MM.1S (cell line): ENCODE results near the gene FCAMR.

ENCODE experiments used
- DNase-seq: peaks from one replicate; pipeline ENCODE4 v3.0.0-alpha.2; 2015
- H2AFZ ChIP-seq: fragments of 300-600 bp; sonication (generic); 2 replicates; pipeline ENCODE4 v1.6.0; 2016; ENCODE audit warnings: antibody characterized with exemption, low read length
- H3F3A ChIP-seq: fragments of 300-600 bp; sonication (generic); 2 replicates; pipeline ENCODE4 v1.6.1; 2016; ENCODE audit warnings: mild to moderate bottlenecking, antibody characterized with exemption, low read length, moderate library complexity, mixed read lengths; ENCODE audit not compliant: insufficient read depth
- H3K27ac ChIP-seq: fragments of 300-600 bp; sonication (generic); 2 replicates; pipeline ENCODE4 v1.5.1; 2016; ENCODE audit warnings: mild to moderate bottlenecking, low read length
- H3K27me3 ChIP-seq: fragments of 300-600 bp; sonication (generic); replicated peaks from 2 replicates; pipeline ENCODE4 v1.6.0; 2016; ENCODE audit warnings: low read length; ENCODE audit not compliant: insufficient read depth
- H3K36me3 ChIP-seq: fragments of 300-600 bp; sonication (generic); replicated peaks from 2 replicates; pipeline ENCODE4 v1.6.1; 2016; ENCODE audit warnings: mild to moderate bottlenecking, low read length, mixed read lengths; ENCODE audit not compliant: insufficient read depth
- H3K4me1 ChIP-seq: fragments of 300-600 bp; sonication (generic); 2 replicates; pipeline ENCODE4 v1.6.1; 2016; ENCODE audit warnings: low read length, mixed read lengths
- H3K4me2 ChIP-seq: fragments of 300-600 bp; sonication (generic); 2 replicates; pipeline ENCODE4 v1.6.0; 2016; ENCODE audit warnings: low read depth, low read length
- H3K4me3 ChIP-seq: fragments of 300-600 bp; sonication (generic); 2 replicates; pipeline ENCODE4 v1.5.1; 2016; ENCODE audit warnings: low read length, mixed read lengths
- H3K79me2 ChIP-seq: fragments of 300-600 bp; sonication (generic); 2 replicates; pipeline ENCODE4 v1.6.1; 2016; ENCODE audit warnings: mixed run types, low read length, mixed read lengths
- H3K9ac ChIP-seq: fragments of 300-600 bp; sonication (generic); 2 replicates; pipeline ENCODE4 v1.6.1; 2016; ENCODE audit warnings: low read length, mixed read lengths
- H3K9me2 ChIP-seq: fragments of 300-600 bp; sonication (generic); replicated peaks from 2 replicates; pipeline ENCODE4 v1.6.1; 2016; ENCODE audit warnings: mild to moderate bottlenecking, low read length, mixed read lengths; ENCODE audit not compliant: insufficient read depth
- H3K9me3 ChIP-seq: fragments of 300-600 bp; sonication (generic); replicated peaks from 2 replicates; pipeline ENCODE4 v1.6.1; 2016; ENCODE audit warnings: mild to moderate bottlenecking, low read length, mixed read lengths; ENCODE audit not compliant: insufficient read depth
- H4K20me1 ChIP-seq: fragments of 300-600 bp; sonication (generic); 2 replicates; pipeline ENCODE4 v1.6.1; 2016; ENCODE audit warnings: mild to moderate bottlenecking, low read length, moderate library complexity, mixed read lengths; ENCODE audit not compliant: insufficient read depth
- EZH2 ChIP-seq: fragments of 300-600 bp; sonication (generic); optimal IDR thresholded peaks from 2 replicates; pipeline ENCODE3; 2017; ENCODE audit warnings: low read depth, mild to moderate bottlenecking, antibody characterized with exemption, low read length, mixed read lengths
- EZH2phosphoT487 ChIP-seq: fragments of 300-600 bp; sonication (generic); IDR thresholded peaks from 2 replicates; pipeline ENCODE4 v1.6.1; 2018; ENCODE audit warnings: antibody characterized with exemption, low read length
- TF ChIP-seq, protein P1 (sequence below): fragments of 300-600 bp; sonication (generic); IDR thresholded peaks from 2 replicates; pipeline ENCODE4 v1.5.1; 2016; ENCODE audit warnings: antibody characterized with exemption, low read length, mixed read lengths

Gene FCAMR

DNA sequence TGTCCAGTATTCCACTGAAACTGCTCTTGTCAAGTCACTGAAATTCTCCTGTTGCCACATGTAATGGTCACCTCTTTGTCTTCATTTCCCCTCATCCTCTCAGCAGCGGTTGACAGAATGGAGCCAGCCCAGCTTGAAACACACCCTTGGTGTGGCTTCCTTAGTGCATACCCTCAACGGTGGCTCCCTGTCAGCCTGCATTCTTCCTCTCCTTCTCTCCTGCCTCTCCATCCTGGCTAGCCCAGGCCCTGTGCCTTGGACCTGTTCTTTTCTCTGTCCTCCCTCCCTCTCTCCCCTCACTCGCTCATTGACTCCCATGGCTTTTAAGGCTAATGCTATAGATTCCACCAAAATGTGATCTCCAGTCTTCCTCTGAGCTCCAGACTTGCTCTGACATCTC lies 52.2 kb downstream of the FCAMR start:
- no peaks in the 10 kb centered on the region for H3K27me3 ChIP-seq
- no peak overlapping the region for H3K9ac ChIP-seq
- H3K9me3 ChIP-seq, result no peaks in the 10 kb centered on the region
- H3K27ac ChIP-seq, result no peak overlapping the region
- H3K4me3 ChIP-seq, result no peak overlapping the region
- no peak overlapping the region for H2AFZ ChIP-seq
- H3K9me2 ChIP-seq, result no peaks in the 10 kb centered on the region
- peaks cover 75% of the 10 kb centered on the region for H3K79me2 ChIP-seq
- H3K36me3 ChIP-seq, result no peaks in the 10 kb centered on the region
- no peaks in the 10 kb centered on the region for H4K20me1 ChIP-seq
- TF ChIP-seq, protein P1, sequence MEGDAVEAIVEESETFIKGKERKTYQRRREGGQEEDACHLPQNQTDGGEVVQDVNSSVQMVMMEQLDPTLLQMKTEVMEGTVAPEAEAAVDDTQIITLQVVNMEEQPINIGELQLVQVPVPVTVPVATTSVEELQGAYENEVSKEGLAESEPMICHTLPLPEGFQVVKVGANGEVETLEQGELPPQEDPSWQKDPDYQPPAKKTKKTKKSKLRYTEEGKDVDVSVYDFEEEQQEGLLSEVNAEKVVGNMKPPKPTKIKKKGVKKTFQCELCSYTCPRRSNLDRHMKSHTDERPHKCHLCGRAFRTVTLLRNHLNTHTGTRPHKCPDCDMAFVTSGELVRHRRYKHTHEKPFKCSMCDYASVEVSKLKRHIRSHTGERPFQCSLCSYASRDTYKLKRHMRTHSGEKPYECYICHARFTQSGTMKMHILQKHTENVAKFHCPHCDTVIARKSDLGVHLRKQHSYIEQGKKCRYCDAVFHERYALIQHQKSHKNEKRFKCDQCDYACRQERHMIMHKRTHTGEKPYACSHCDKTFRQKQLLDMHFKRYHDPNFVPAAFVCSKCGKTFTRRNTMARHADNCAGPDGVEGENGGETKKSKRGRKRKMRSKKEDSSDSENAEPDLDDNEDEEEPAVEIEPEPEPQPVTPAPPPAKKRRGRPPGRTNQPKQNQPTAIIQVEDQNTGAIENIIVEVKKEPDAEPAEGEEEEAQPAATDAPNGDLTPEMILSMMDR, result no peak
- TF ChIP-seq EZH2 (no peak), EZH2phosphoT487 (no peak)
- H3F3A ChIP-seq, result peaks cover 22% of the 10 kb centered on the region
- DNase-seq, result no peak
- H3K4me2 ChIP-seq, result peak overlapping the region; percentile 10
- H3K4me1 ChIP-seq, result peaks cover 46% of the 10 kb centered on the region

DNA sequence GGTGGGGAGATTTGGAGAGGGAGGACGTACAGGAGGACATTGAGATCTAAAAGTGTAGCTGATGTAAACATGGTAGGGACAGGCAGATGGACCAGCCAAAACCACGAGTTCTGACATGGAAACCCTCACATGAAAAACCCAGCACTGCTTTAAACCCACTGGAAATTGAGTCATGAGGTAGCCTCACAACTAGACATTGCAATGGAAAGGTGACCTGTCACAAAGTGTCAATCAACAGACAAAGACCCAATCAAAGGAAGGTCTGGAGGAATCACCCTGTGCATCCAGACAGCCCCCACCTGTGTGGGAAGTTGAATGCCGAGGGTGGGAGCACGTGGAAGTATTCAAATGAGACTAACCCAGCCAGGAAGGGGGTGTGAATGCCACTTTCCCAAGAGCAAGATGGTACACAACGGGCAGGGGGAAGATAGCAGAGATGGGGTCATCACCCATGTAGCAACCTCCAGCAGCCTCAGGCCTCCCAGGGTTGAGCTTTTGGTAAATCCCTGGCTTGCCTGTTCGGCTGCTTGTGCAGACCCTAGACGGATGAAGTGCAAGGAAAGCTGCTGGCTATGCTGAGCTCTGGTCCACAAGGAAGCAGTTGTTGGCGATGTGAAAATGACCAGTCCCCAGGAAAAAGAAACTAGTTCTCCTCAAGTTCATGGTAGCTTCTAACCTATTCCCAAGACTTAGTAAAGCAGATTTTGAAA lies 54.1 kb downstream of the FCAMR start:
- Histone ChIP-seq H3K9me3 (no peaks in the 10 kb centered on the region), H3K9me2 (no peaks in the 10 kb centered on the region), H3K4me1 (peaks cover 36% of the 10 kb centered on the region), H3K4me2 (no peak overlapping the region), H3K27ac (no peak overlapping the region), H3K9ac (no peak overlapping the region), H3K36me3 (peaks cover 5% of the 10 kb centered on the region; the same call in 1 of the 2 replicates), H3K27me3 (no peaks in the 10 kb centered on the region), H2AFZ (no peak overlapping the region), H3F3A (peaks cover 9% of the 10 kb centered on the region), H3K4me3 (no peak overlapping the region), H4K20me1 (no peaks in the 10 kb centered on the region), H3K79me2 (peaks cover 77% of the 10 kb centered on the region)
- DNase-seq, result no peak
- TF ChIP-seq, protein P1, result no peak
- TF ChIP-seq EZH2phosphoT487, result no peak
- TF ChIP-seq EZH2, result no peak

DNA sequence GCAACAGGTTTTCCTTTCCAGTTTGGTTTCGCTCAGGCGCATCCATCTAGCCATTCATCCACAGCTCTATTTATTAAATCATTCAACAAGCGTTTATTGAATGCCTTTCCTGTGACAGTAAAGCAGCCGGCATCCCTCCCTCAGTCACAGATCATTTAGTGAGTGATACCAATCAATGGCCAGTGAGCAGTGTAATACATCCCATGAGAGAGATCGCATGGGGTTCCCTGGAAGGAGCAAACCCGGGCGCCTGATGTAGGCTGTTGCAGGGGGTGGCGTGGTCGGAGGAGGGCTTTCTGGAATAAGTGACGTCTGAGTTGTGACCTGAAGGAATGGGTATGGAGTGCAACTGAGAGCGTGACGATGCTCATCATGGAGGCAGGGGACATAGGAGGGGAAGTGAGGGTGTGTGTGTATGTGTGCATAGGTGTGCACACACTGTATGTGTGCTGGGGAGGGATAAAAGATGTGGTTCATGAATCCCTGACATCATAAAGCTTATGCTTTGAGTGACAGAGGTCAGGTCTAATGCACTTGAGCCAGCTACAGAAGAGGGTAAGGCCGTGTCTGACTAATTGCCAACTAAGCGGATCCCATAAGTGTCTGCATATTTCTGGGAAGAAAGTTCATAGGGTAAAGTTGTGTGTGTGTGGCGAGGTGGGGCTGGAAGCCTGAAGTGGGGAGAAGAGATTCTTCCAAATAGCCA lies 55.1 kb downstream of the FCAMR start:
- TF ChIP-seq EZH2, result no peak
- TF ChIP-seq EZH2phosphoT487, result no peak
- TF ChIP-seq, protein P1, result no peak
- H3K27ac ChIP-seq, result no peak overlapping the region

More for the DNA sequence above, 55.1 kb downstream of the FCAMR start:
- no peaks in the 10 kb centered on the region for H3K27me3 ChIP-seq
- H4K20me1 ChIP-seq, result no peaks in the 10 kb centered on the region
- no peak for DNase-seq
- peaks cover 74% of the 10 kb centered on the region for H3K79me2 ChIP-seq
- peaks cover 9% of the 10 kb centered on the region for H3F3A ChIP-seq
- H3K9me3 ChIP-seq, result no peaks in the 10 kb centered on the region
- H3K4me3 ChIP-seq, result no peak overlapping the region
- no peak overlapping the region for H2AFZ ChIP-seq
- no peaks in the 10 kb centered on the region for H3K9me2 ChIP-seq
- H3K4me1 ChIP-seq, result peaks cover 26% of the 10 kb centered on the region
- no peak overlapping the region for H3K9ac ChIP-seq
- H3K36me3 ChIP-seq, result peaks cover 5% of the 10 kb centered on the region; the same call in 1 of the 2 replicates
- H3K4me2 ChIP-seq, result no peak overlapping the region
